GM19467 (cell line): Measurements from ENCODE around the gene TEX22.

Source experiments
- ATAC-seq: cut with Tn5 transposase; IDR thresholded peaks from one replicate; pipeline ENCODE4 v1.9.1; 2021; ENCODE audit warnings: mild to moderate bottlenecking, moderate library complexity; ENCODE audit not compliant: unreplicated experiment

Gene TEX22

DNA sequence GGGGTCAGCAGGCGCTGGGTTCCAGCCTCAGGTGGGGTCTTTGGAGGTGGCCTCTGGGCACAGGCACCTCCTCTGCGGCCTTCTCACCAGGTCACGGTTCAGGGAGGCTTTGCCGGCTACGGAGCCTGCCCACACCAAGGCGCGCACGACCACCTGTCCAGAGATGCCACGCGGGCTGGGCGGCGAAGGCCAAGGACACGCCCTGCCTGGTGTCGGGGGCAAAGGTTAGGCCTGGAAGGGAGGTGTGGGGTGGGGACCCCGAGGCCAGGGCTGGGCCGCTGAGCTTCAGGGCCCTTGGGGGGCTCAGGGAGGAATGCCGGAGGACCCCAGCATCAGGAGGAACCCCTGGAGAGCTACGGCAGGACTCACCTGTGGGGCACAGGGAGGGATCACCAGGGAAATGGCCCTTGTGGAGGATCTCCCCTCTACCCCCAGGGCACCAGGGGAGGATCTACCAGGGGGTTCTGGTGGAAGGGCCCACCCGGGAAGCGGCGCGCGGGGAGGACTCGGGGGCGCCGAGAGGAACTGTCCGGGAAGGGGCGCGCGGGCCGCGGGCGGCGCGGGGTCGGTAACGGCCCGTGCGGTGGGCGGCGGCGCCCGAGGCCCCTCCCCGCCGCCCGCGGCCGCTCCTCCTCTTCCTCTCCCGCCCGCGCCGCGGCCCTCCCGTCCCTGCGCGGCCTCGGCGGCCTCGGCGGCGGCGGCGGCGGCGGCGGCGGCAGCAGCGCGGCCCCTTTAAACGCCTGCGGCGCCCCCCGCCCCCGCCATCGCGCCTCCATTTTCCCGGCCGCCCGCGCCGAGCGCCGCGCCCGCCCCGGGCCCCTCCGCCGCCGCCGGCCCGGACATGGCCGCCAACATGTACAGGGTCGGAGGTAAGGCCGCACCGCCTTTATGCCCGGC, 21.1 kb downstream of the TEX22 start, which contains the start of gene MTA1:
MTA1 (plus strand) TSS at position 633 of the 897 bp plus-strand sequence; CDS start at position 842, 209 bp downstream.
- no peak for ATAC-seq

DNA sequence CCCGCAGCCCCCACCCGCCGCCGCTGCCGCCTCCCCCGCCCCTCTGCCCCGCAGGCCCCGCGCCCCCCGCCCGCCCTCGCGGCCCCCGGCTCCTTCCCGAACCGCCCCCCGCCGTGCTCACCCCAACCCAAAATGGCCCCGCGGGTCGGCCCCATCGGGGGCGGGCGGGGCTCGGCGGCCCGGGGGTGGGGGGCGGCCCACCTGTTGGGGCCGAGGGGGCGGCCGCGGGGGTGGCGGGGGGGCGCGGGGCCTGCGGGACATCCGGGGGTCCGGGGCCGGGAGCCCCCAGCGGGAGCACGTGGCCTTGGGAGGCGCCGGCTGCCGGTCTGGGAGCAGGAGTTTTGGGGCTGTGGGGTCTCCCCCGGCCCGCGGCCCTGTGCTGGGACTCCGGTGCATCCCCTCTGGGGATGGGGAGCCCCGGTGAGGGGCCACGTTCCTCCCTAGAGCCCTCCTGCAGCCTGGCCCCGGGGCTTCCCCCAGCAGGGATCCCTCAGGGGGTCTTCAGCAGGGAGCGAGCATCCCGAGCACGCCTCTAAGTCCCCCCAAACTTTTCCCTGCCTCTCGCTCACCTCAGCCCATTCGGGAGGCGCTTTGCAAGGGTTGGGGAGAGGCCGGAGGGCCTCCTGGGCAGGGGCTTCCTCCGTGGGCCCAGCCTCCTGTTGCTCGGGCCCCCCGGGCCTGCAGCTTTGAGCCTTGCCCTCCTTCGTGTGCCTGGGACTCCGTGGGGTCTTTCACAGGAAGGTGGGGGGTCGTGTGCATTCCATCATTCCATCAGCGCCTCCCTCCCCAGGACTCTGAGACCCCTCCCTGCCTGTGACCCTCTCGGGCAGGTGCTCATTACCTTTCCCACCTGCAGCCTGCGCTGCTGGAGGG, 22.0 kb downstream of the TEX22 start:
- no peak for ATAC-seq

DNA sequence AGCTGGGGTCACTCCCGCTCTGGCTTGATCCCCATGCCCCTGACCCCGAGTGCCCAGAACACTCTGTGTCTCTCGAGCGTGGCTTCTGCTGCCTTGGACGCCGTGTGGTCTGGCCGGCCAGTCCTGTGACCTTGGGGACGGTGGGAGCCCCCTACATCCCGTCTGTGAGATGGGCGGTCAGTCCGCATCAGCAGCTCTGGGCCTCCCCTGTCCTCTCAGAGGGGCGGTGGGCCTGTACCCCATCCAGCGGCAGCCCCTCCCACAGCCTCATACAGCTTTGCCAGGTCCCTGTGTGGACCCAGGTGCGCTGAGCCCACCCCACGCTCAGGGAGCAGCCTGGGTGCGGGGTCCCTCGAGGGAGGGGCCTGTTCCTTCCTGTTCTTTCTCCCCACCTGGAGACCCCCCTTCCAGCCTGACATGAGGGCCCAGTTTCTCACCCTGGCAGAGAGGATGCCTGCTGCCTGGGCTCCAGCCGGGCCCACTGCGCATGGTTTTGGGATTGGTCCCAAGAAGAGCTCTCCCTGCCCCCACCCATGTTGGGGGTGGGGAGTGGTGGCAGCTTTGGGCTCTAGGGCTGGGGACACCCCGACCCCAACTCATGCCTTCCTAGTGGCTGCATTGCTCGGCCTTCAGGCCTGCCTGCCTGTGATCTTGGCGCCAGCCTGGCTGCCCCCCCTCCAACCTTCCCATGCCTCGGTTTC, 22.8 kb downstream of the TEX22 start:
- ATAC-seq: no peak

DNA sequence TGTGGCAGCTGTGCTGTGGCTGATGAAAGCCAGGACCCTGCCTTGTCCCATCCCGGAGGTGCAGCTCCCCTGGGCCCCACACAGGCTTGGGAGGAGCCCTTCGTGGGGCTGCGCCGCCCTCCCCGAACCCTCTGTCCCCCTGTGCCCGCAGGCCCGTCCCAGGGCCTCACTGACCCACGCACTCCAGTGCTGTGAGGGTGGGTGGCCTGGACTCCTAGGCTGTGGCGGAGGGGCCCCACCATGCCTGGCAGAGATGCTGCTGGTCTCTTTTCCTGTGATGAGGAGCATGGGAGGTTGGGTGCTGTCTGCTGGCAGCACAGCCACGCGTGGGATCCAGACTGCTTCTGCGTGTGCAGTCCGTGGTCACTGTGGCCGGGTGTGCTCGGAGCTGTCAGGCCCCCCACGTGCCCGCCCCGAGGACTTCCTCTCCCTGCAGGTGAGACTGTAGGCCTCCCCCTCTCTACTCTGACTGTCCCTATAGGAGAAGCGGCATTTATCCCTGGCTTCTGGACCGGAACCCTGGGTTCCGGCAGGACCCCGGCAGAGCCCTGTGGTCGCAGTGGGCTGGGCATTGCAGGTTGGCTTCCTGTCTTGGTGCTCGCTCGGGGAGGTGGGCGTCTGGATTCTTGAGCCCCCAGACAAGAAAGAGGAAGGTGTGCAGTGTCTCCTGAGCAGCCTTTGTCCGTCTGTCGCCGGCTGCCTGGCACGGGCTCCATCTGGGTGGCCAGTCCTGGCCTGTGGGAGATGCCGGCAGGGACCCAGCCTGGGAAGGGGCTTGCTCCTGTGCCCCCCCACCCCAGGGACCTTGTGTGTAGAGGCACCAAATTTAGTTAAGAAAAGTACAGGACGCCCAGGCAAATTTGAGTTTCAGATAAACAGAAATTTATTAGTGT, 23.6 kb downstream of the TEX22 start:
- ATAC-seq: no peak

DNA sequence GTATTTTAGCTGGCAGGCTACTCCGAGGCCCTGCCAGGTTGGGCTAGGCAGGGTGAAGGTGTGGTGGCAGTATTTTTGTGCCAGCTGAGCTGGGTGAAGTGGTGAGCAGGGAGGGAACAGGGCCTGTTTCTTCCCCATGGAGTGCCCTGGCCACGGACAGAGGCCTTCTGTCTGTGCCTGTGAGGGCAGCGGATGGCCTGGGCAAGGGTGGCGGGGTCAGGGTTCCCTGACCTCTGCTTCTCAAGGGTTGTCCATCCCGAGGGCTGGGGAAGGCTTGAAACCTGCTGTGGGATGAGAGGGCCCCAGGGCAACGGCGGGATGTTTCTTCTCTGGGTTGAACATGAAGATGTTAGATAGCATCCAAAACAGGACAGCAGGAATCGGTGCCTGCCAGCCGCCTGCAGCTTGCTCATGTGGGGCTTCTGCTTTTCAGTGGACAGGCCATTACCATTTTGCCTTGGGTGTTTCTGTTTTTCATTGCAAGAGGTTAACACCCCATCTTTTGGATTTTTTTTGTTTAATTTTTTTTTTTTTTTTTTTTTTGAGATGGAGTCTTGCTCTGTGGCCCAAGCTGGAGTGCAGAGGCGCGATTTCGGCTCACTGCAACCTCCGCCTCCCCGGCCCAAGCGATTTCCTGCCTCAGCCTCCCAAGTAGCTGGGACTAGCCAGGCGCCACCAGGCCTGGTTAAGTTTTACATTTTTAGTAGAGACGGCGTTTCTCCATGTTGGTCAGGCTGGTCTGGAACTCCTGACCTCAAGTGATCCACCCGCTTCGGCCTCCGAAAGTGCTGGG, 24.6 kb downstream of the TEX22 start:
- no peak for ATAC-seq

DNA sequence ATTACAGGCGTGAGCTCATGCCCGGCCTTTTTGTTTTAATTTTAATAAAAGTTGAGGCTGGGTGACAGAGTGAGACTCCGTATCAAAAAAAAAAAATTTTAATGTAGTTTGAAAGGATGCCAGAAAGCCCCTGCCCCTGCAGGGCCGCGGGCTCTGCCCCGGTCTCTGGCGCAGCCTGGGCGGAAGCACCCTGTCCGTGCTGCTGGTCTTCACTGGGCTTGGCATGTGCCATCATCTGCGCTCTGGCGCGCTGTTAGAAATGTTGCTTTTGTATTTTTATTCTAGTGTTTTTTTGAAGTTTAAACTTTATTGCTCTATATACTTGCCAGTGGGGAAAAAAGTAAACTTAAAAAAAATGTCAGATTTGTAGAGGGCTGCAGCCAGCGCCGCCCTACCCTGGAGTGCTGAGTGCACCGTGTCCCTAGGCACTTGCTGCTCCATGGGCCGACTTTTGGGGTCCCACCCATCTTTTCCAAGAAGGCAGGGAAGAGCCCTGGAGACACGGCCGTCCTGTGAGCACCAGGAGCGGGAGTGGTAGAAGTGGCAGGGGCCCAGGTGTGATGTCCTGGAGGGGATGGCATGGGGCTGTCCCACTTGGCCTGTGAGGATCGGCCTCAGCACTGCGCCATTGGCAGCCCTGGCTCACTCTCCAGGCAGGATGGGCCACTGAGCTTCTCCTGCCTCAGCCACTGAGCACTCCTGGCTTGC, 25.3 kb downstream of the TEX22 start:
- ATAC-seq: no peak

DNA sequence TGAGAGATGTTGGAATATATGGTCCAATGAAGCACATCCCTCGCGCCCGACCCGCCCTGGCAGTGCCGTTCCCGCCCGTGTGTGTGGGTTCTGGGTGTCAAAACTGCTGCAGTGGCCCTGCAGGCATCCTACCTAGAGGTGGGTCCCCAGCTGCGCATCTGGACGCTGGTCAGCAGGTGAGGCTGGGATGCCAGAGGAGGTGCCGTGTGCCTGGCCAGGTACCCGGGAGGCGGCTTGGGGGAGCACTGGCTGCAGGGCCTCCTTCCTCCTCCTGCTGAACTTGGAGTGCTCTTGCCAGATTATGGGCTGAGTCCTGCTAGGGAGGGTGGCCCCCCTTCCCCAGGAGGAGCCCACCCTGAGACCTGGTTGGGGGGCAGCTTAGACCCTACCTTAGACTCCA, 26.5 kb downstream of the TEX22 start:
- no peak for ATAC-seq

DNA sequence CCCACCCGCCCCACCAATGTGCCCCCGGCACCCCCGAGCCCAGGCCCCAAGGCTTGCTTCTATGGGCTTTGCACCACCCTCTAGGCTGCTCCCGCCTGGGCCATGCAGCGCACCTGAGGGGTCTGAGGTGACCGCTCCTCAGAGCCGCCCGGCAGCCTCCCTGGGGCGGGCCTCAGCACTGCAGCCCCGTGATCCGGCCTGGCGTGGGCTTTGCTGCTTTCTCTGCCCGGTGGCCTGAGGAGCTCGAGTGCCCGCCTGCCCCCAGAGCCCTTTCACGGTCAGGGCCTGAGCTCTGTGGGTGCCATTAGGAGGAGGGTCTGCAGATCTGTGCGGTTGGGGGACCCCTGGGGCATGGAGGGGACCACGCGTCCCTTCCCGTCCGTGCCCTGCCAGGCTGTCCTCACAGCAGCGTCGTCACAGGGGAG, 27.5 kb downstream of the TEX22 start:
- no peak for ATAC-seq

DNA sequence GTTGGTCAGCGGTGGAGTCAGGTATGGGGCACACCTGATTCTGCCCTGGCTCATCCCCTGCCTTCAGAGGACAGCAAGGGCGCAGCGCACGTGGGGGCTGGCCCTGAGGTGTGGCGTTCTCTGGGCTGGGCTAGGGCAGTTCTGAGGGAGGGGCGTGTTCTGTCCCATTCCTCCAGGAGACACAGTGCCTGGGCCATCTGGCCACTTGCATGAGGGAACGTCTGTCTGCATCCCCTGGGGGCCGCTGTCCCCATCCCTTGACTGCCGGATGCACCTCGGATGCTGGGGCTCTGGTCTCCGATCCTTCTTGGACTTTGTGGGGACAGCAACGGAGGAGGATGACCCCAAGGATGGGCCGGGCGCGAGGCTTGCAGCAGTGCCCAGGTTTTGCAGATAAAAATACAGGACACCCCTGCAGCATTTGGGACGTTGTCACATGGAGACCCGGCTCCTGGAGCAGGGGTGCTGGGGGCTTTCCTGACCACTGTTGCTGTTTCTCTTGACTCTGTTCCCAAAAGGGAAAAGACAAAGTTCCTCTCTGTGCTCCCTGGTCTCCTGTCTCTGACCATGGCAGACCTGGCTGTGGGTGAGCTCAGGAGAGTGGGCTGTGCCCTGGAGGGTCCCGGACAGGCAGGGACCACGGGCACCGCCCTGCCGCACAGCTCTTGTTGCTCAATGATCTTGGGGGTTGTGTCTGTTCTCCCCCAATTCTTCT, 28.2 kb downstream of the TEX22 start:
- ATAC-seq: no peak

DNA sequence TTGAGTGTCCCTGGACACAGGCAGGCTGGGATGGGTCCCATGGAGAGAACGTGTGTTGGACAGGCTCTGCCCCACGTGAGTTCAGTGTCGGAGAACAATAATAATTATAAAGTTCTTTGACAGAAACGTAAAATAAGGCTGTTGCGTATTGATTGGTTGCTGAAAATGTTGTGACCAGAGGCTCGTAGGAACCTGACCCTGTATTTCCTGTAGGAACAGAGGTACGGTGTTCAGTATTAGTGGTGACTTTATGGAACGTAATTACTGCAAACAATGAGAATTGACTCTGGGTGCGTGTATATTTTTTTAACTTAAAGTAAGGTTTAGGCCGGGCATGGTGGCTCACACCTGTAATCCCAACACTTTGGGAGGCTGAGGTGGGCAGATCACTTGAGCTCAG, 29.1 kb downstream of the TEX22 start:
- ATAC-seq: no peak

DNA sequence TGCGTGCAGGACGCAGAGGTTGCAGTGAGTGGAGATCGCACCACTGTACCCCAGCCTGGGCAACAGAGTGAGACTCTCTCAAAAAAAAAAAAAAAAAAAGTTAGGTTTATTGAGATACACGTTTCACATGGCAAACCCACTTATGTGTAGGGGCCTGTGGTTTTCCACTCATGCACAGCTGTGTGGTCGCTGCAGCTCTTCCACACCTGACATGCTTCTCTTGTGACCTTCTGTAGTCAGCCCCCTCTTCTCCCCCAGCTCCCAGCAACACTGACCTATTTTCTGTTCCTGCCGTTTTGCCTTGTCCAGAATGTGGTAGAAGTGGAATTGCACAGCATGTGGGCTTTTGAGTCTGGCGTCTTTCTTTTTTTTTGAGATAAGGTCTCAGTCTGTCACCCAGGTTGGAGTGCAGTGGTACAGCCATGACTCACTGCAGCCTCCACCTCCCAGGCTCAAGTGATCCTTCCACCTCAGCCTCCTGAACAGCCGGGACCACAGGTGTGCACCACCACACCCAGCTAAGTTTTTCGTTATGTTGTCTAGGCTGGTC, 29.7 kb downstream of the TEX22 start:
- ATAC-seq: no peak

DNA sequence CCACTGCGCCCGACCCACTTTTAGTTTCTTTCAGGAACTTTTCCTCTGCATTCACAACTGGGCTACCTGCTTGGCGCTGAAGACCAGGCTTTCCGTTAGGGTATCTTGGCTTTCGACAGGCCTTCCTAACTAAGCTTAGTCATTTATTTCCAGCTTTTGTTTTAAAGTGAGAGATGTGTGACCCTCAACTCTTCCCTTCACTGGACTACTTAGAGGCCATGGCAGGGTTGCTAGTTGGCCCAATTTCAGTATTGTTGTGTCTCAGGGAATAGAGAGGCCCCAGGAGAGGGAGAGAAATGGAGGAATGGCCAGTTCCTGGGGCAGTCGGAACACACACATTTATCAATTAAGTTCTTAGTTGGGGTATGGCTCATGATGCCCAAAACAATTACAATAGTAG, 31.7 kb downstream of the TEX22 start:
- ATAC-seq: no peak

DNA sequence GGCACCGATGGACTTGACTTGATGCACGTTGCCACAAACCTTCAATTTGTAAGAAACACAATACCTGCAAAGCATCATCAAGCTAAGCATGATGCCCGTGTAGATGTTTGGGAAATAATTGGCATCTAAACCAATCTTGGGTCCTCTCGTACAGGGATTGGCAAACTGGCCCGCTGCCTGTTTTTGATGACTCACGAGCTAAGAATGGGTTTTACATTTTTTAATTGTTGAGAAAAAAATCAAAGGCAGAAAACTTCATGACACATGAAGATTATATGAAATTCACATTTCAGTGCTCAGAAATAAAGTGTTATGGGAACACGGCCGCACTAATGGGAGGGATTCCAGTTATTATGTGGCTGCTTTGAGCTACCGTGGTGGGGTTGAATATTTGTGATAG, 32.2 kb downstream of the TEX22 start:
- no peak for ATAC-seq

DNA sequence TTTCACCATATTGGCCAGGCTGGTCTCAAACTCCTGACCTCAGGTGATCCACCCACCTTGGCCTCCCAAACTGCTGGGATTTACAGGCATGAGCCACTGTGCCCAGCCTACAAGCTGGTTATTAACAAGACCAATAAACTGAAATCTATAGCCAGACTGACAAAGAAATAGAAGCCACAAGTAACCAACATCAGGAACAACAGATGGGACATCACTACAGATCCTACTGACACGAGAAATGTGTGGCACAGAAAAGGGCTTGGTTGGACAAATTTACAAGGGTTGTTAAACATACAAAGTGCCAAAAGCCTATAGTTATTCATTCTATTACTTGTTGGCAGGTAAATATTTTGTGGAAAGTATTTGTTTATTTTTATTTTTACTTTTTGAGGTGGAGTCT, 32.9 kb downstream of the TEX22 start:
- no peak for ATAC-seq

DNA sequence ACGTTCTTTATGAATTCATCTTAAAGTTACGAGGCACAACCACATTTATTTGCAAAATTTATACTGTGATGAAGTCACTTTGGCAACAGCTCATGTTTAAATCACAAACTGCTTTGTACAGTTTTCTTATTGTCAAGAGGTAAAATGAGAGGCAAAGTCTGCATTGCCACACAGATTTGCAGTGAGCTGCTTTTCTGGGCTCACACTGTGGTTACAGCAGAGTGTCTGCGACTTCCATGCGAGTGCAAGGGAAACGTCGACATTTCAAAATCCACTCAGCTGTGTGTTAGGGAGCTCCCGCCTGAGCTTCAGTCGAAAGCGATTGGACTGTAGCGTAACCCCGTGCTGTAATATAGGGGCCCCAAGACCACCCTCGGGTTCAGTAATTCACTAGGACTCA, 34.3 kb downstream of the TEX22 start:
- no peak for ATAC-seq

DNA sequence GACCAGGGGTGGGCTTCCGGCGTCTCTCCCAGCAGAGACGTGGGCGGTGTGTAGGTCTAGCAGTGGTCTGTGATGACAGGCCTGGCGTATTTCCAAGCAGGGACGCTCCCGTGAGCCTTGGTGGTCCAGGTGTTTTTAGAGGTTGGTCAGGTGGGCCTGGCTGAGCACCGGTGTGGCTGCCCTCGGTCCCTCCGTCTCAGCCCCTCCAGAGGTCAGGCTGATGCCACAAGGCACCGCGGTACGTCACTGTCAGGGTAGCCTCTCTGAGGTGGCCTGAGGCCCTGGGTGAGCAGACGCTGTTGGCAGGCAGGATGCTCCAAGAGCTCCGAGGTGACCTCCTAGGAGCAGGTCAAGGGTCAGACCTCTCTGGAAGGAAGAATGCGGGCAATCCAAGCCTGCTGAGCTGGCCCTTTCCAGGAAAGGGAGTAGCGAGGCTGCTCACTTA, 34.8 kb downstream of the TEX22 start:
- no peak for ATAC-seq

DNA sequence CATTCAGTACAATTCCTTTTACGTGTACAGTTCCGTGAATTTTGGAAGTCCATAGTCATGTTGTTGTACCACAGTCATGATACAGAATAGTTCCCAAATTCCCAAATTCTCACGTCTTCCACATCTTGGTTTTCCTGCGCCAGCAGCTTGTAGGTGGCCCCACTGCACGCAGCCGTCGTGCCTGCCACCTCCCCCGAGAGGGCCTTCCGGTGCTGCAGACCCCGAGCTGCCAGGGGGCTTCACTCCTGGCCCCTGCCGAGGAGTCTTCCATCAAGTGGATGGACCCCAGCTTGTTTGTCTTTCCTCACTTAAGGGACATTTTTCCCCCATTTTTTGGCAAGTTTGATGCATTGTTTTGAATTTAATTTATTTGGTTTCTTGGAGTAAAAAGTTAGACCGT, 38.1 kb downstream of the TEX22 start:
- no peak for ATAC-seq
